K562 (cell line): Measurements from ENCODE around the gene PSMA5. TPM values are rescaled to one million over a fixed set of nuclear protein-coding genes. Genes with fewer than 3 reads are reported as not detected.

Experiments
- ATAC-seq: fragments of 200-7000 bp; cut with Tn5 transposase; 3 replicates; pipeline ENCODE4 v1.9.1; 2020; ENCODE audit warnings: moderate library complexity
- BruUV-seq: library from RNA; stranded (reverse); fragments of 400-500 nt; replicated peaks from 2 replicates; lab custom pipeline; 2021; lab: Mats Ljungman, UMichigan
- CTCF ChIA-PET: fragments of 300-600 bp; formaldehyde crosslinking; extraction: SDS; loops from one replicate; lab custom pipeline; 2021; ENCODE audit warnings: low intra/inter-chr PET ratio; lab: Yijun Ruan, JAX
- POLR2A ChIA-PET: fragments of 300-600, 350-650 bp; sonication (Branson Sonifier 250); formaldehyde crosslinking; extraction: SDS; loops from one replicate; lab custom pipeline; 2021; ENCODE audit warnings: antibody characterized with exemption, inconsistent platforms; lab: Yijun Ruan, JAX
- DNase-seq, 4 experiments: peaks; one replicate each; pipeline versions ENCODE4 v3.0.0 to v3.0.0-alpha.2; 2011 to 2018; ENCODE audit warnings: low spot score in 3 of 4, mixed read lengths in 3 of 4; ENCODE audit errors: extremely low read depth in 1 of 4
- FAIRE-seq: peaks from 2 replicates; lab custom pipeline; 2011; peaks lifted over from hg19 to GRCh38; lab: Jason Lieb, UNC
- H2AFZ ChIP-seq: 2 replicates; pipeline ENCODE4 v1.6.0; 2011; ENCODE audit warnings: low read depth, low read length, control low read depth, inconsistent platforms
- H3K27ac ChIP-seq: fragments of 200-600 bp; 3 replicates; pipeline ENCODE4 v1.8.0; 2011; ENCODE audit warnings: low read depth, mild to moderate bottlenecking, control low read depth, inconsistent platforms, low read length, moderate library complexity, mixed read lengths; ENCODE audit errors: extremely low read depth
- H3K27me3 ChIP-seq, 2 experiments: fragments of 300-600 bp in 1 of 2; 2 replicates in 1 of 2; 3 replicates in 1 of 2; pipeline versions ENCODE4 v1.6.0 to v1.8.0; 2011; ENCODE audit warnings: inconsistent platforms in 2 of 2, low read length in 2 of 2, mild to moderate bottlenecking in 1 of 2, mixed read lengths in 1 of 2, moderate library complexity in 1 of 2; ENCODE audit not compliant: control insufficient read depth in 2 of 2, insufficient read depth in 2 of 2
- H3K36me3 ChIP-seq: fragments of 300-600 bp; 3 replicates; pipeline ENCODE4 v1.8.0; 2011; ENCODE audit warnings: mild to moderate bottlenecking, low read length, inconsistent platforms; ENCODE audit not compliant: control insufficient read depth, insufficient read depth
- H3K4me1 ChIP-seq, 2 experiments: fragments of 200-600 bp in 1 of 2; replicated peaks in 1 of 2; 2 replicates in 1 of 2; 3 replicates in 1 of 2; pipeline versions ENCODE4 v1.5.1 to v1.8.0; 2011; ENCODE audit warnings: inconsistent platforms in 2 of 2, low read length in 2 of 2, mild to moderate bottlenecking in 1 of 2, mixed read lengths in 1 of 2, moderate library complexity in 1 of 2; ENCODE audit not compliant: control insufficient read depth in 2 of 2, insufficient read depth in 2 of 2
- H3K4me2 ChIP-seq: 2 replicates; pipeline ENCODE4 v1.6.1; 2011; ENCODE audit warnings: low read length, control low read depth, inconsistent platforms, mixed read lengths; ENCODE audit not compliant: insufficient read depth
- H3K4me3 ChIP-seq: fragments of 200-600 bp; sonication (generic), shearing (Covaris generic); 2 replicates; pipeline ENCODE4 v1.5.1; 2016; ENCODE audit warnings: control low read depth, inconsistent platforms
- H3K79me2 ChIP-seq: fragments of 200-600 bp; 3 replicates; pipeline ENCODE4 v1.8.0; 2011; ENCODE audit warnings: low read length, inconsistent platforms; ENCODE audit not compliant: control insufficient read depth, insufficient read depth
- H3K9ac ChIP-seq, 2 experiments: 2 replicates each; pipeline versions ENCODE4 v1.6.0 to v1.6.1; 2011; ENCODE audit warnings: low read depth in 2 of 2, low read length in 2 of 2, control low read depth in 1 of 2, inconsistent platforms in 1 of 2, mild to moderate bottlenecking in 1 of 2, mixed read lengths in 1 of 2; ENCODE audit not compliant: insufficient read depth in 1 of 2
- H3K9me1 ChIP-seq: one replicate; pipeline ENCODE4 v1.6.0; 2011; ENCODE audit warnings: inconsistent platforms, mild to moderate bottlenecking, low read length, moderate library complexity; ENCODE audit not compliant: control insufficient read depth, insufficient read depth
- H3K9me3 ChIP-seq: replicated peaks from 2 replicates; pipeline ENCODE4 v1.5.1; 2011; ENCODE audit warnings: low read depth, low read length, inconsistent platforms; ENCODE audit not compliant: control insufficient read depth, insufficient read depth
- H4K20me1 ChIP-seq: replicated peaks from 2 replicates; pipeline ENCODE4 v1.6.1; 2011; ENCODE audit warnings: low read length, inconsistent platforms, mixed read lengths; ENCODE audit not compliant: control insufficient read depth, insufficient read depth
- BDP1 ChIP-seq: IDR thresholded peaks from 3 replicates; pipeline ENCODE4 v1.6.1; 2011; ENCODE audit not compliant: insufficient read length, insufficient read depth
- CEBPB ChIP-seq: fragments of 450-650 bp; IDR thresholded peaks from 2 replicates; pipeline ENCODE4 v1.6.1; 2016; ENCODE audit warnings: missing genetic modification characterization, missing compliant biosample characterization
- JUND ChIP-seq, 2 experiments: IDR thresholded peaks; 2 replicates in 1 of 2; 3 replicates in 1 of 2; pipeline ENCODE4 v1.6.1; 2011; ENCODE audit warnings: borderline replicate concordance in 2 of 2, low read depth in 2 of 2, low read length in 2 of 2, improper control_type of control experiment in 1 of 2, missing biosample characterization in 1 of 2, missing genetic modification characterization in 1 of 2, missing genetic modification reagents in 1 of 2
- POLR3A ChIP-seq: IDR thresholded peaks from 2 replicates; pipeline ENCODE4 v1.6.1; 2011; ENCODE audit warnings: borderline replicate concordance, mild to moderate bottlenecking, moderate library complexity; ENCODE audit not compliant: insufficient read length, insufficient read depth; ENCODE audit errors: extremely low read depth
- SRSF3 ChIP-seq: fragments of 200-400 bp; formaldehyde crosslinking; IDR thresholded peaks from 2 replicates; pipeline ENCODE4 v1.6.1; 2016; ENCODE audit warnings: mild to moderate bottlenecking, low read length, moderate library complexity; ENCODE audit not compliant: insufficient read depth
- TFE3 ChIP-seq: fragments of 450-650 bp; formaldehyde crosslinking; IDR thresholded peaks from 2 replicates; pipeline ENCODE4 v1.4.0; 2020; ENCODE audit warnings: mild to moderate bottlenecking, mixed read lengths
- ZFP36 ChIP-seq: fragments of 150-350 bp; IDR thresholded peaks from 2 replicates; pipeline ENCODE4 v1.6.1; 2018; ENCODE audit warnings: low read length, low read depth; ENCODE audit not compliant: partially characterized antibody
- ZNF224 ChIP-seq: sonication (generic); formaldehyde crosslinking; IDR thresholded peaks from 2 replicates; pipeline ENCODE4 v1.8.0; 2022; ENCODE audit warnings: mild to moderate bottlenecking, missing genetic modification reagents
- ZNF431 ChIP-seq: sonication (generic); formaldehyde crosslinking; IDR thresholded peaks from 2 replicates; pipeline ENCODE4 v1.8.0; 2022; ENCODE audit warnings: mild to moderate bottlenecking, missing genetic modification reagents
- WGBS: fragments of 100-300 bp; shearing (Covaris generic); methylation state at CpG from one replicate; pipeline ENCODE4 v1.1.6; 2016; ENCODE audit warnings: low coverage, mixed read lengths; ENCODE audit not compliant: insufficient coverage; ENCODE audit errors: missing lambda C conversion rate; 5-methylcytosine and 5-hydroxymethylcytosine counted together
- in situ Hi-C: fragments of 300-500 bp; cut with MboI; formaldehyde crosslinking; loops from 4 replicates; pipeline ENCODE4 v1.15.0; 2018; ENCODE audit warnings: inconsistent platforms, mixed read lengths
- intact Hi-C: fragments of 100-400 bp; cut with micrococcal nuclease; formaldehyde crosslinking; loops from 2 replicates; pipeline ENCODE4 v1.14.2; 2022
- polyA plus RNA-seq, 8 experiments: library from polyadenylated mRNA; depleted of rRNA in 4 of 8; stranded (reverse) in 5 of 8; unstranded in 3 of 8; fragments of >200 nt; fragmentation: Nextera tagmentation in 2 of 8; fragmentation: Illumina TruSeq in 1 of 8; extraction: Ambion mirVana in 2 of 8; extraction: Trizol in 1 of 8; gene quantifications; 2 replicates each; pipeline versions ENCODE4 v1.2.1 to v1.2.3, GENCODE V29; 2011 to 2014; ENCODE audit warnings: inconsistent platforms in 1 of 8, missing spikeins in 1 of 8
- total RNA-seq, 7 experiments: library from RNA; depleted of rRNA in 6 of 7; stranded (reverse); fragments of >200 nt in 6 of 7; fragmentation: Illumina TruSeq in 2 of 7; extraction: Trizol in 2 of 7; gene quantifications; 2 replicates each; pipeline versions ENCODE4 v1.2.1 to v1.2.3, GENCODE V29; 2011 to 2021; ENCODE audit warnings: low replicate concordance in 1 of 7
- TF ChIP-seq, protein P1 (sequence below): fragments of 250-450 bp; sonication (Bioruptor Pico); IDR thresholded peaks from 2 replicates; pipeline ENCODE4 v1.5.0; 2022; ENCODE audit warnings: mild to moderate bottlenecking
- TF ChIP-seq, protein P2 (sequence below), 2 experiments: fragments of 450-650 bp in 1 of 2; sonication (generic) in 1 of 2; formaldehyde crosslinking in 1 of 2; IDR thresholded peaks in 1 of 2; conservative IDR thresholded peaks in 1 of 2; 2 replicates each; pipeline versions ENCODE4 v1.6.1 to v1.8.1; 2016 to 2023; ENCODE audit warnings: mild to moderate bottlenecking in 2 of 2, moderate library complexity in 2 of 2, inconsistent platforms in 1 of 2, missing genetic modification reagents in 1 of 2

The PSMA5 gene
- total and polyA plus RNA-seq, 9 of the 15 experiments (the other 6 are each of a cell fraction or from before 2014, with no cell fraction given) = 82.6 to 542 (median 287) TPM

DNA sequence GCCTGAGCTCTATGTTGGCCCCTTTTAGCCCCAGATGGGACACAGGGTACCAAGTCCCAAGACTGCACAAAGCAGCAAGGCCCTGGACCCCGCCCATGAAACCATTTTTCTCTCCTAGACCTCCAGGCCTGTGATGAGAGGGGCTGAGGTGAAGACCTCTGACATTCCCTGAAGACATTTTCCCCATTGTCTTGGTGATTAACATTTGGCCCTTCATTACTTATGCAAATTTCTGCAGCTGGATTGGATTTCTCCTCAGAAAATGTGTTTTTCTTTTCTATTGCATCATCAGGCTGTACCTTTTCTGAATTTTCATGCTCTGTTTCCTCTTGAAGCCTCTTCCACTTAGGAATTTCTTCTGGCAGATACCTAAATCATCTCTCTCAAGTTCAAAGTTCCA, 8.2 kb upstream of the PSMA5 start (continued):
- TF ChIP-seq, protein P1, sequence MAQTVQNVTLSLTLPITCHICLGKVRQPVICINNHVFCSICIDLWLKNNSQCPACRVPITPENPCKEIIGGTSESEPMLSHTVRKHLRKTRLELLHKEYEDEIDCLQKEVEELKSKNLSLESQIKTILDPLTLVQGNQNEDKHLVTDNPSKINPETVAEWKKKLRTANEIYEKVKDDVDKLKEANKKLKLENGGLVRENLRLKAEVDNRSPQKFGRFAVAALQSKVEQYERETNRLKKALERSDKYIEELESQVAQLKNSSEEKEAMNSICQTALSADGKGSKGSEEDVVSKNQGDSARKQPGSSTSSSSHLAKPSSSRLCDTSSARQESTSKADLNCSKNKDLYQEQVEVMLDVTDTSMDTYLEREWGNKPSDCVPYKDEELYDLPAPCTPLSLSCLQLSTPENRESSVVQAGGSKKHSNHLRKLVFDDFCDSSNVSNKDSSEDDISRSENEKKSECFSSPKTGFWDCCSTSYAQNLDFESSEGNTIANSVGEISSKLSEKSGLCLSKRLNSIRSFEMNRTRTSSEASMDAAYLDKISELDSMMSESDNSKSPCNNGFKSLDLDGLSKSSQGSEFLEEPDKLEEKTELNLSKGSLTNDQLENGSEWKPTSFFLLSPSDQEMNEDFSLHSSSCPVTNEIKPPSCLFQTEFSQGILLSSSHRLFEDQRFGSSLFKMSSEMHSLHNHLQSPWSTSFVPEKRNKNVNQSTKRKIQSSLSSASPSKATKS = no peak
- TF ChIP-seq, protein P2, sequence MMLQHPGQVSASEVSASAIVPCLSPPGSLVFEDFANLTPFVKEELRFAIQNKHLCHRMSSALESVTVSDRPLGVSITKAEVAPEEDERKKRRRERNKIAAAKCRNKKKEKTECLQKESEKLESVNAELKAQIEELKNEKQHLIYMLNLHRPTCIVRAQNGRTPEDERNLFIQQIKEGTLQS (IDR thresholded peaks at IDR 0.05) = peak; percentile 91
- TF ChIP-seq, protein P2 (CRISPR knock-in tag; conservative IDR thresholded peaks at IDR 0.05) = no peak
- TF ChIP-seq BDP1 = no peak

GRCh38 chr1:109433322-109433721, 7.1 kb upstream of the PSMA5 start:
- Histone ChIP-seq H3K9me1 (no peaks in the 10 kb centered on the region), H3K4me2 (no peak overlapping the region), H3K9ac (no peak overlapping the region), H4K20me1 (no peaks in the 10 kb centered on the region), H2AFZ (no peak overlapping the region), H3K79me2 (no peaks in the 10 kb centered on the region), H3K4me1 (peaks cover 0 to 4% of the 10 kb centered on the region in 2 experiments; a peak in 2 of 5 replicates), H3K27me3 (no peaks in the 10 kb centered on the region), H3K4me3 (no peak overlapping the region), H3K36me3 (no peaks in the 10 kb centered on the region), H3K9me3 (peaks cover 2% of the 10 kb centered on the region; the same call in 1 of the 2 replicates), H3K27ac (no peak overlapping the region)
- 67% methylated on average over 1 of the region's 1 CpG for WGBS
- POLR2A ChIA-PET = no interaction called here
- in situ Hi-C loops = no loop called here
- CTCF ChIA-PET = no interaction called here
- no TSS peak for BruUV-seq
- DNase-seq = no peak
- TF ChIP-seq ZNF224 (CRISPR knock-in tag) (no peak), POLR3A (no peak), CEBPB (tag) (no peak), SRSF3 (no peak), TFE3 (no peak), ZFP36 (peak; percentile 56), JUND (IDR thresholded peaks at IDR 0.05; ENCODE audit: borderline replicate concordance, low read depth, low read length) (no peak), JUND (tag; IDR thresholded peaks at IDR 0.05; ENCODE audit: borderline replicate concordance, low read depth, low read length) (no peak), ZNF431 (CRISPR knock-in tag) (peak; percentile 92)
- TF ChIP-seq, protein P2 (IDR thresholded peaks at IDR 0.05) = no peak
- TF ChIP-seq, protein P2 (CRISPR knock-in tag; conservative IDR thresholded peaks at IDR 0.05) = no peak
- intact Hi-C loops = no loop called here
- ATAC-seq = no peak
- no peak for FAIRE-seq
